WTC11 (cell line): Measurements from ENCODE around the gene PSENEN.

Source experiments
- CREM ChIP-seq: sonication (generic); formaldehyde crosslinking; IDR thresholded peaks from 2 replicates; pipeline ENCODE4 v1.8.1; 2022; ENCODE audit warnings: mild to moderate bottlenecking, missing genetic modification reagents, moderate library complexity
- ELF4 ChIP-seq: sonication (generic); formaldehyde crosslinking; IDR thresholded peaks from 2 replicates; pipeline ENCODE4 v1.8.1; 2022; ENCODE audit warnings: low read depth, mild to moderate bottlenecking, moderate library complexity, missing genetic modification reagents
- ETV6 ChIP-seq: sonication (generic); formaldehyde crosslinking; IDR thresholded peaks from 2 replicates; pipeline ENCODE4 v1.8.1; 2022; ENCODE audit warnings: mild to moderate bottlenecking, missing genetic modification reagents
- FOXP1 ChIP-seq: sonication (generic); formaldehyde crosslinking; IDR thresholded peaks from 2 replicates; pipeline ENCODE4 v1.8.0; 2022; ENCODE audit warnings: missing genetic modification reagents, mild to moderate bottlenecking, moderate library complexity, borderline replicate concordance
- FOXP4 ChIP-seq: sonication (generic); formaldehyde crosslinking; IDR thresholded peaks from 2 replicates; pipeline ENCODE4 v1.8.0; 2022; ENCODE audit warnings: mild to moderate bottlenecking, missing genetic modification reagents
- KAT7 ChIP-seq: sonication (generic); formaldehyde crosslinking; IDR thresholded peaks from 2 replicates; pipeline ENCODE4 v1.8.1; 2023; ENCODE audit warnings: missing genetic modification reagents, mild to moderate bottlenecking, borderline replicate concordance
- TF ChIP-seq, protein P1 (sequence below): sonication (generic); formaldehyde crosslinking; IDR thresholded peaks from 2 replicates; pipeline ENCODE4 v1.8.0; 2023; ENCODE audit warnings: missing genetic modification reagents, mild to moderate bottlenecking, borderline replicate concordance
- TF ChIP-seq, protein P2 (sequence below): fragments of 200-600 bp; IDR thresholded peaks from 2 replicates; pipeline ENCODE4 v1.8.0; 2022; ENCODE audit warnings: antibody characterized with exemption
- TF ChIP-seq, protein P3 (sequence below): sonication (generic); formaldehyde crosslinking; IDR thresholded peaks from 2 replicates; pipeline ENCODE4 v1.8.0; 2022; ENCODE audit warnings: mild to moderate bottlenecking, missing genetic modification reagents

- TF ChIP-seq, protein P1, sequence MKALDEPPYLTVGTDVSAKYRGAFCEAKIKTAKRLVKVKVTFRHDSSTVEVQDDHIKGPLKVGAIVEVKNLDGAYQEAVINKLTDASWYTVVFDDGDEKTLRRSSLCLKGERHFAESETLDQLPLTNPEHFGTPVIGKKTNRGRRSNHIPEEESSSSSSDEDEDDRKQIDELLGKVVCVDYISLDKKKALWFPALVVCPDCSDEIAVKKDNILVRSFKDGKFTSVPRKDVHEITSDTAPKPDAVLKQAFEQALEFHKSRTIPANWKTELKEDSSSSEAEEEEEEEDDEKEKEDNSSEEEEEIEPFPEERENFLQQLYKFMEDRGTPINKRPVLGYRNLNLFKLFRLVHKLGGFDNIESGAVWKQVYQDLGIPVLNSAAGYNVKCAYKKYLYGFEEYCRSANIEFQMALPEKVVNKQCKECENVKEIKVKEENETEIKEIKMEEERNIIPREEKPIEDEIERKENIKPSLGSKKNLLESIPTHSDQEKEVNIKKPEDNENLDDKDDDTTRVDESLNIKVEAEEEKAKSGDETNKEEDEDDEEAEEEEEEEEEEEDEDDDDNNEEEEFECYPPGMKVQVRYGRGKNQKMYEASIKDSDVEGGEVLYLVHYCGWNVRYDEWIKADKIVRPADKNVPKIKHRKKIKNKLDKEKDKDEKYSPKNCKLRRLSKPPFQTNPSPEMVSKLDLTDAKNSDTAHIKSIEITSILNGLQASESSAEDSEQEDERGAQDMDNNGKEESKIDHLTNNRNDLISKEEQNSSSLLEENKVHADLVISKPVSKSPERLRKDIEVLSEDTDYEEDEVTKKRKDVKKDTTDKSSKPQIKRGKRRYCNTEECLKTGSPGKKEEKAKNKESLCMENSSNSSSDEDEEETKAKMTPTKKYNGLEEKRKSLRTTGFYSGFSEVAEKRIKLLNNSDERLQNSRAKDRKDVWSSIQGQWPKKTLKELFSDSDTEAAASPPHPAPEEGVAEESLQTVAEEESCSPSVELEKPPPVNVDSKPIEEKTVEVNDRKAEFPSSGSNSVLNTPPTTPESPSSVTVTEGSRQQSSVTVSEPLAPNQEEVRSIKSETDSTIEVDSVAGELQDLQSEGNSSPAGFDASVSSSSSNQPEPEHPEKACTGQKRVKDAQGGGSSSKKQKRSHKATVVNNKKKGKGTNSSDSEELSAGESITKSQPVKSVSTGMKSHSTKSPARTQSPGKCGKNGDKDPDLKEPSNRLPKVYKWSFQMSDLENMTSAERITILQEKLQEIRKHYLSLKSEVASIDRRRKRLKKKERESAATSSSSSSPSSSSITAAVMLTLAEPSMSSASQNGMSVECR (CRISPR knock-in tag) = no peak
- TF ChIP-seq FOXP1 (CRISPR knock-in tag) (no peak), KAT7 (CRISPR knock-in tag) (no peak), FOXP4 (CRISPR knock-in tag) (no peak), ELF4 (CRISPR knock-in tag) (no peak), ETV6 (CRISPR knock-in tag) (no peak), CREM (CRISPR knock-in tag) (no peak)
- TF ChIP-seq, protein P2, sequence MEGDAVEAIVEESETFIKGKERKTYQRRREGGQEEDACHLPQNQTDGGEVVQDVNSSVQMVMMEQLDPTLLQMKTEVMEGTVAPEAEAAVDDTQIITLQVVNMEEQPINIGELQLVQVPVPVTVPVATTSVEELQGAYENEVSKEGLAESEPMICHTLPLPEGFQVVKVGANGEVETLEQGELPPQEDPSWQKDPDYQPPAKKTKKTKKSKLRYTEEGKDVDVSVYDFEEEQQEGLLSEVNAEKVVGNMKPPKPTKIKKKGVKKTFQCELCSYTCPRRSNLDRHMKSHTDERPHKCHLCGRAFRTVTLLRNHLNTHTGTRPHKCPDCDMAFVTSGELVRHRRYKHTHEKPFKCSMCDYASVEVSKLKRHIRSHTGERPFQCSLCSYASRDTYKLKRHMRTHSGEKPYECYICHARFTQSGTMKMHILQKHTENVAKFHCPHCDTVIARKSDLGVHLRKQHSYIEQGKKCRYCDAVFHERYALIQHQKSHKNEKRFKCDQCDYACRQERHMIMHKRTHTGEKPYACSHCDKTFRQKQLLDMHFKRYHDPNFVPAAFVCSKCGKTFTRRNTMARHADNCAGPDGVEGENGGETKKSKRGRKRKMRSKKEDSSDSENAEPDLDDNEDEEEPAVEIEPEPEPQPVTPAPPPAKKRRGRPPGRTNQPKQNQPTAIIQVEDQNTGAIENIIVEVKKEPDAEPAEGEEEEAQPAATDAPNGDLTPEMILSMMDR = no peak
- TF ChIP-seq, protein P3, sequence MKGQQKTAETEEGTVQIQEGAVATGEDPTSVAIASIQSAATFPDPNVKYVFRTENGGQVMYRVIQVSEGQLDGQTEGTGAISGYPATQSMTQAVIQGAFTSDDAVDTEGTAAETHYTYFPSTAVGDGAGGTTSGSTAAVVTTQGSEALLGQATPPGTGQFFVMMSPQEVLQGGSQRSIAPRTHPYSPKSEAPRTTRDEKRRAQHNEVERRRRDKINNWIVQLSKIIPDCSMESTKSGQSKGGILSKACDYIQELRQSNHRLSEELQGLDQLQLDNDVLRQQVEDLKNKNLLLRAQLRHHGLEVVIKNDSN = no peak
Observed at GRCh38 chr19:35712567-35713505, 32.6 kb upstream of the PSENEN start.
